NCI-H2196 treated with DMSO at 0.1 percent for 48 hours (cell line): Measurements from ENCODE around the gene ABCC11.

ENCODE experiments used
- DNase-seq: peaks from one replicate; lab custom pipeline; 2025; ENCODE audit not compliant: unreplicated experiment; lab: John Stamatoyannopoulos, UW

The ABCC11 gene

GRCh38 chr16:48133455-48134211 is 113.7 kb downstream of the ABCC11 start:
- DNase-seq, result no peak

DNA sequence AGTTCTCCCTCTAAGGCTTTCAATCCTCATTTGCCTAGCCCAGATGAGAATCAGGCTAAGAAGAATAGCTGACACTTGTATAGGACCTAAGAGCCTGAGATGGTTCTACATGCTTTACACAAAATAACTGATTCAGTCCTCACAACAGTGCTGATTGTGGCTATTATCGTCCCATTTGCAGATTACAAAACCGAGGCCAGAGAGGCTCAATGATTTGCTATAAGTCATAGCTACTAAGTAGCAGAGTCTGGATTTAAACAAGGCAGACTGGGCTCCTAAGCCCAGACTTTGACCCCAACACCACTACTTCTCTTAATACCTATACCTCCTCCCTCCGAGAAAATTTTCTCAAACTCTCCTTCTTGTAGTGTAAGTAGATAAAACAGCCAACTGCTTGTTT is 114.6 kb downstream of the ABCC11 start:
- no peak for DNase-seq

- no peak for DNase-seq
Observed at GRCh38 chr16:48131201-48131935, 116.0 kb downstream of the ABCC11 start.

DNA sequence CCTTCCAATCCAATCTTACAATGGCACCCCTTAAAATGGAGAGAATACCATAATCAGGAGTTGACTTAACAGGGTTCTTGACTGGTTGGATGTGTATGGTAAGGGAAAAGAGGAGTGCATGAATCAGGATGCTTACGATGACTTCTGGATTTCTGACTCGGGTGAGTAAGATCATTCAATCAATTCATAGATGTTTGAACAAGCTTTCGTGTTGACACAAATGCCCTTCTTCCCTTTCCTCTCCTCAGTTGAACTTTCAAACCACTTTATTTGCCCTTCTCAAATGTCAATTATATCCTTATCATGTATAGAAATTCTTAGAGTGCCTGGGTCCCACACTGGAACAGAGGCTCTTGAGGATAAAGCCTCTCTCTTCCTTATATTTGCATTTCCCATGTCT is 117.4 kb downstream of the ABCC11 start:
- no peak for DNase-seq

GRCh38 chr16:48128769-48129168 is 118.6 kb downstream of the ABCC11 start:
- no peak for DNase-seq

DNA sequence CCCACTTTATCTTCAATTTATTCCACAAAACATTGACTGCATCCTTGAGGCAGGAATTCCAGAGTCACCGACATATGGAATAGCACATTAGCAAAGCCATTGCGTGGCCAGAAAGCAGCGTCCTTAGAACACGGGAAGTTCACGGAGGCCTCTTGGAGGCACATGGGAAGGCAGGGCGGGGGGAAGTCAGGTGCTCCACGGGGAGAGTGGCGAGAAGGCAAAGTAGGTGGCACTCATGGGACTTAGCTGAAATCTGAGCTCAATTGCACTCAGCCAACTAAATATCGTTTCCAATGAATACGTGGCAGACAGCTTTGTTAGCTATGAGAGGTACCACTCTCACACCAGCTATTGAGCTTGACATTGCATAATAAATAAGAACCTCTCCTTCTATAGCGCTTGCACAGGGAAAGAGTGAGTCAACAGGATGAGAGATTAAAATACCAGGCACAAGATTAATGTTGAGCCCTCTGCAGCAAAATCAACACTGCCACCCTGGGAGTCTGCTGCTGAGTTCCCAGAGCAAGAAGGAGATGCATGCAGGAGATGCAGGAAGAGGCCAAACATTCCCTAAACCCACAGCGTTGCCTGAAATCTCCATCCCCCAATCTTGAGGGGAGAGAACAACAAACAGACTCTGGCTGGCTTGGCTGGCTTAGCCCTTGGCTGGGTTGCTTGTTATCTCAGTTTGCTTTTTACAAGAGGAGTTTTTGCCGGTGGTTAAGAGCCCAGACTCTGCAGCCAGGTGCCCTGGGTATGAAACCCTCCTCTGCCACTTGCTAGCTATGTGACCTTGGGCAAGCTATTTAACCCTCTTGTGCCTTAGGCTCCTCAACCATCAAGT is 120.3 kb downstream of the ABCC11 start:
- peak; percentile 39 for DNase-seq

DNA sequence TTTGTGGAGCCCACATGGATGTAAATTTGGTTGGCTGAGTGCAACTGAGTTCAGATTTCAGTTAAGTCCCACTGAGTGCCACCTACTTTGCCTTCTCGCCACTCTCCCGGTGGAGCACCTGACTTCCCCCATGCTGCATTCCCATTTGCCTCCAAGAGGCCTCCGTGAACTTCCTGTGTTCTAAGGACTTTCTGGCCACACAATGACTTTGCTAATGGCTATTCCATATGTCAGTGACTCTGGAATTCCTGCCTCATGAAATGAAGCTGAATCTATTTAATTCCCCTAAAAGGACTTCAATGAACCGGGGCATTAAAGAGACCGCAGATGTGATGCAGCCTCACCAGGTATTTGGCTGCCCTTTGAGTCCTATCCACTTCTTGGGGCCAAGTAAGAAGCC is 121.5 kb downstream of the ABCC11 start:
- DNase-seq, result no peak

GRCh38 chr16:48124266-48124665 is 123.1 kb downstream of the ABCC11 start:
- no peak for DNase-seq

DNA sequence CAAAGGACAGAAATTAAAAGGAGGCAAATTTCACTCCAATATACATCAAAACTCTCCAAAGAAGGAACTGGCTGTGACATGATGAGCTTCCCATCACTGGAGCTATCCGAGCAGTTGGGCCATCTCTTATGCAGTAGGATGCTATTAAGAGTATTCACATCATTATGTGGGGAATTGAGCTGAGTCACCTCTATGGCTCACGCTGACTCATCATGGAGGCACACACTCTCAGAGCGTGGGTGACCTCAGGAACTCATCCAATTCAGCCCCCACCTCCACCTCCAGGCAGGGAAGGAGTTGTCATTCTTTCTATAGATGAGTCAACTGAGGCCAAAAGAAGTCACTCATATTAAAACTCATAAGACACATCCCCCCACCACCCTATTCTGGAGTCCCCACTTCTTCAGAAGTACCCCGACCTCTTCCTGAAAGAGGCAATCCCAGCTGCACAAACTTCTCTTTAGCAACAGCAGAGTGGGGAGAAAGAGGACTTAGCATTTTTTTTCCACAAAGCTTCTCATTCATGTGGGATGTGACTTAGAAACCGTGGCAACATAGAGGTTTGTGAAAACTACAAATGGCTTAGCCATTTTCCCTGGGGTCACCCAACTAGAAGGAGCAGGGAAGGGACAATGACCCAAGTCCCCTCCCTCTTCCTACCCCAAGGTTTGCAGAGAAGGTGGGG is 124.1 kb downstream of the ABCC11 start:
- DNase-seq, result no peak

DNA sequence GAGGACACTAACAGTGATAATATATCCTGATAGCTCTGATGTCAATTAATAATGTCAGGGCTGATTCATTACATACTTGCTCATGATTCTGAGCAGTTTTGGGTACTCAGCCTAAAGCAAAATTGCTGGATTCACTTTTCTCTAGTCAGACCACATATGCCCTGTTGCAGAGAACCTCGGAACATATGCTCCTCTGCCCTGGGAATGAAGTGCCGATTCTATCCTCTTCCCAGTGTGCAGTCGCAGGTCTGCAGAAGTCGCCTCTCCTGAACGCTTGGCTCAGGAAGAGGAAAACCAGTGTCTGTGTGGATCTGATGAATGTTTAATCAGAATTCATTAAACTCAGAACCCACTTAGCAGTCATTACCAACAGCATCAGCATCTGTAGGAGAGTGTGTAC is 126.1 kb downstream of the ABCC11 start:
- no peak for DNase-seq

GRCh38 chr16:48118841-48119240 is 128.5 kb downstream of the ABCC11 start:
- DNase-seq, result no peak

GRCh38 chr16:48117217-48118105 is 129.9 kb downstream of the ABCC11 start:
- DNase-seq, result no peak
